Nephron progenitor cell (in vitro differentiated cells): Measurements from ENCODE around the gene HOXC9.

Experiments
- DNase-seq: peaks from one replicate; pipeline ENCODE4 v3.0.0; 2021
- H3K27ac Mint-ChIP-seq: 2 replicates; pipeline ENCODE4 v1.8.0; 2021; ENCODE audit warnings: mild to moderate bottlenecking, moderate library complexity, mixed read lengths
- H3K27me3 Mint-ChIP-seq: 2 replicates; pipeline ENCODE4 v1.8.0; 2021; ENCODE audit warnings: mild to moderate bottlenecking, low read depth, mixed read lengths; ENCODE audit not compliant: poor library complexity
- H3K36me3 Mint-ChIP-seq: 2 replicates; pipeline ENCODE4 v1.8.0; 2021; ENCODE audit warnings: low read depth, mixed read lengths
- H3K4me1 Mint-ChIP-seq: 2 replicates; pipeline ENCODE4 v1.8.0; 2021; ENCODE audit warnings: mixed read lengths
- H3K4me3 Mint-ChIP-seq: 2 replicates; pipeline ENCODE4 v1.8.0; 2021; ENCODE audit warnings: mild to moderate bottlenecking, moderate library complexity, mixed read lengths
- H3K9me3 Mint-ChIP-seq: 2 replicates; pipeline ENCODE4 v1.8.0; 2021; ENCODE audit warnings: mild to moderate bottlenecking, moderate library complexity, mixed read lengths
- CTCF ChIP-seq: fragments of 200-600 bp; sonication (generic); IDR thresholded peaks from 2 replicates; pipeline ENCODE4 v1.5.0; 2021; ENCODE audit warnings: antibody characterized with exemption

HOXC9 gene

GRCh38 chr12:53997204-53998109, 2.5 kb upstream of the HOXC9 start:
- no peaks in the 10 kb centered on the region for H3K9me3 Mint-ChIP-seq
- TF ChIP-seq CTCF, result no peak
- H3K4me1 Mint-ChIP-seq, result peaks cover 44% of the 10 kb centered on the region
- peaks cover 20% of the 10 kb centered on the region for H3K27me3 Mint-ChIP-seq
- H3K4me3 Mint-ChIP-seq, result peak overlapping the region; percentile 98
- H3K27ac Mint-ChIP-seq, result peak overlapping the region; percentile 99
- DNase-seq, result peak; percentile 50
- H3K36me3 Mint-ChIP-seq, result peaks cover 54% of the 10 kb centered on the region

GRCh38 chr12:53998110-53998899, 1.7 kb upstream of the HOXC9 start:
- Mint-ChIP-seq H3K27me3 (peaks cover 17% of the 10 kb centered on the region), H3K4me1 (peaks cover 44% of the 10 kb centered on the region), H3K27ac (peak overlapping the region; percentile 99), H3K36me3 (peaks cover 54% of the 10 kb centered on the region), H3K9me3 (no peaks in the 10 kb centered on the region), H3K4me3 (peak overlapping the region; percentile 98)
- DNase-seq, result peak; percentile 58
- no peak for TF ChIP-seq CTCF

- Mint-ChIP-seq H3K36me3 (peaks cover 54% of the 10 kb centered on the region), H3K9me3 (no peaks in the 10 kb centered on the region), H3K4me1 (peaks cover 47% of the 10 kb centered on the region), H3K4me3 (peak overlapping the region; percentile 98), H3K27ac (peak overlapping the region; percentile 99), H3K27me3 (peaks cover 12% of the 10 kb centered on the region)
- no peak for TF ChIP-seq CTCF
- DNase-seq, result no peak
Measured at GRCh38 chr12:53998900-53999236, 1.1 kb upstream of the HOXC9 start.

- Mint-ChIP-seq H3K27me3 (peaks cover 12% of the 10 kb centered on the region), H3K9me3 (no peaks in the 10 kb centered on the region), H3K4me1 (peaks cover 55% of the 10 kb centered on the region), H3K27ac (peak overlapping the region; percentile 97), H3K36me3 (peaks cover 51% of the 10 kb centered on the region), H3K4me3 (peak overlapping the region; percentile 98)
- peak; percentile 61 for DNase-seq
- TF ChIP-seq CTCF, result no peak
Measured at GRCh38 chr12:53999559-54000115, 324 bp upstream of the HOXC9 start.

GRCh38 chr12:54001283-54002187, 1.6 kb downstream of the HOXC9 start:
- Mint-ChIP-seq H3K27me3 (peaks cover 12% of the 10 kb centered on the region), H3K36me3 (peaks cover 48% of the 10 kb centered on the region), H3K9me3 (no peaks in the 10 kb centered on the region), H3K27ac (peak overlapping the region; percentile 97), H3K4me3 (peak overlapping the region; percentile 98), H3K4me1 (peaks cover 72% of the 10 kb centered on the region)
- no peak for TF ChIP-seq CTCF
- peak; percentile 27 for DNase-seq
